H1 (cell line): ENCODE data around the gene TMEM97. TPM values are rescaled to one million over a fixed set of nuclear protein-coding genes. Genes with fewer than 3 reads are reported as not detected.

ENCODE experiments used
- CTCF ChIA-PET: fragments of 300-600 bp; sonication (Branson Sonifier 250); formaldehyde crosslinking; loops from one replicate; lab custom pipeline; 2021; ENCODE audit not compliant: partially characterized antibody; lab: Charles Lee
- POLR2A ChIA-PET: fragments of 300-600 bp; sonication (Branson Sonifier 250); formaldehyde crosslinking; loops from one replicate; lab custom pipeline; 2021; ENCODE audit warnings: inconsistent platforms; ENCODE audit not compliant: partially characterized antibody; lab: Charles Lee
- DNase-seq, 2 experiments: peaks; one replicate each; pipeline versions ENCODE4 v3.0.0 to v3.0.0-alpha.2; 2010 to 2022; ENCODE audit warnings: low spot score in 2 of 2, low read depth in 1 of 2, mixed read lengths in 1 of 2
- FAIRE-seq: peaks from 2 replicates; lab custom pipeline; 2011; peaks lifted over from hg19 to GRCh38; lab: Jason Lieb, UNC
- H2AFZ ChIP-seq: 2 replicates; pipeline ENCODE4 v1.8.1; 2012; ENCODE audit warnings: low read length, inconsistent platforms
- H2AK5ac ChIP-seq: 2 replicates; pipeline ENCODE4 v1.6.1; 2013; ENCODE audit warnings: low read depth, low read length
- H2BK120ac ChIP-seq: replicated peaks from 2 replicates; pipeline ENCODE3; 2013; ENCODE audit warnings: low read depth, low read length, inconsistent platforms
- H2BK12ac ChIP-seq: 2 replicates; pipeline ENCODE4 v1.6.1; 2013; ENCODE audit warnings: low read depth, low read length
- H2BK15ac ChIP-seq: 2 replicates; pipeline ENCODE4 v1.6.1; 2013; ENCODE audit warnings: low read length
- H2BK20ac ChIP-seq: 2 replicates; pipeline ENCODE4 v1.6.1; 2013; ENCODE audit warnings: low read length
- H2BK5ac ChIP-seq: 2 replicates; pipeline ENCODE4 v1.6.1; 2013; ENCODE audit warnings: low read depth, low read length
- H3K14ac ChIP-seq: 2 replicates; pipeline ENCODE4 v1.6.1; 2013; ENCODE audit warnings: inconsistent platforms; ENCODE audit not compliant: insufficient read length
- H3K18ac ChIP-seq: 2 replicates; pipeline ENCODE4 v1.6.1; 2013; ENCODE audit warnings: low read length; ENCODE audit errors: extremely low read depth
- H3K23ac ChIP-seq: 2 replicates; pipeline ENCODE4 v1.6.1; 2013; ENCODE audit warnings: inconsistent platforms; ENCODE audit not compliant: insufficient read length
- H3K23me2 ChIP-seq: 2 replicates; pipeline ENCODE4 v1.6.1; 2013; ENCODE audit warnings: low read depth, low read length
- H3K27ac ChIP-seq: 2 replicates; pipeline ENCODE4 v1.6.1; 2011; ENCODE audit warnings: low read depth, low read length, inconsistent platforms
- H3K27me3 ChIP-seq, 4 experiments: replicated peaks in 1 of 4; 1 replicate in 1 of 4; 2 replicates in 3 of 4; pipeline versions ENCODE4 v1.6.1 to v1.8.1; 2011 to 2013; ENCODE audit warnings: low read length in 3 of 4, mild to moderate bottlenecking in 3 of 4, inconsistent platforms in 2 of 4, mixed read lengths in 2 of 4, moderate library complexity in 1 of 4; ENCODE audit not compliant: control insufficient read depth in 3 of 4, insufficient read depth in 3 of 4; ENCODE audit errors: extremely low read depth in 1 of 4
- H3K36me3 ChIP-seq, 4 experiments: 2 replicates each; pipeline versions ENCODE4 v1.6.1 to v1.8.1; 2011 to 2013; ENCODE audit warnings: mild to moderate bottlenecking in 4 of 4, low read length in 3 of 4, moderate library complexity in 2 of 4, control low read depth in 1 of 4, inconsistent platforms in 1 of 4; ENCODE audit not compliant: insufficient read depth in 4 of 4, control insufficient read depth in 2 of 4
- H3K4ac ChIP-seq: replicated peaks from 2 replicates; pipeline ENCODE3; 2013; ENCODE audit warnings: low read length, low read depth, mixed read lengths, inconsistent platforms; ENCODE audit not compliant: insufficient read length
- H3K4me1 ChIP-seq, 4 experiments: replicated peaks in 1 of 4; 1 replicate in 1 of 4; 2 replicates in 3 of 4; pipeline versions ENCODE4 v1.6.1 to v1.8.1; 2011 to 2013; ENCODE audit warnings: low read length in 3 of 4, inconsistent platforms in 2 of 4, mixed read lengths in 1 of 4; ENCODE audit not compliant: insufficient read depth in 4 of 4, control insufficient read depth in 3 of 4
- H3K4me2 ChIP-seq, 2 experiments: 2 replicates each; pipeline versions ENCODE4 v1.6.1 to v1.8.1; 2011 to 2013; ENCODE audit warnings: low read depth in 2 of 2, low read length in 2 of 2, control low read depth in 1 of 2, inconsistent platforms in 1 of 2, mild to moderate bottlenecking in 1 of 2; ENCODE audit not compliant: insufficient read depth in 1 of 2
- H3K4me3 ChIP-seq, 4 experiments: fragments of 200-600, 300-600 bp in 1 of 4; sonication (generic), shearing (Covaris generic), sonication (Bioruptor Twin) in 1 of 4; 2 replicates each; pipeline versions ENCODE4 v1.5.1 to v1.8.1; 2011 to 2016; ENCODE audit warnings: low read length in 4 of 4, low read depth in 3 of 4, control low read depth in 2 of 4, inconsistent platforms in 2 of 4, mild to moderate bottlenecking in 2 of 4, mixed read lengths in 1 of 4, moderate library complexity in 1 of 4; ENCODE audit not compliant: insufficient read depth in 2 of 4; ENCODE audit errors: extremely low read depth in 1 of 4
- H3K56ac ChIP-seq: replicated peaks from 2 replicates; pipeline ENCODE3; 2013; ENCODE audit warnings: low read depth, mild to moderate bottlenecking, mixed read lengths, low read length, inconsistent platforms; ENCODE audit not compliant: insufficient read length
- H3K79me1 ChIP-seq: 2 replicates; pipeline ENCODE4 v1.6.1; 2013; ENCODE audit warnings: low read depth, low read length, control low read depth
- H3K79me2 ChIP-seq, 2 experiments: 2 replicates each; pipeline versions ENCODE4 v1.6.1 to v1.8.1; 2012 to 2013; ENCODE audit warnings: low read length in 2 of 2, mild to moderate bottlenecking in 2 of 2, inconsistent platforms in 1 of 2; ENCODE audit not compliant: insufficient read depth in 2 of 2, control insufficient read depth in 1 of 2
- H3K9ac ChIP-seq, 4 experiments: replicated peaks in 1 of 4; 1 replicate in 1 of 4; 2 replicates in 3 of 4; pipeline versions ENCODE4 v1.6.1 to v1.8.1; 2011 to 2013; ENCODE audit warnings: low read depth in 3 of 4, low read length in 3 of 4, control low read depth in 2 of 4, mild to moderate bottlenecking in 2 of 4, moderate library complexity in 2 of 4, inconsistent platforms in 1 of 4; ENCODE audit errors: extremely low read depth in 1 of 4
- H3K9me3 ChIP-seq, 2 experiments: 2 replicates each; pipeline versions ENCODE4 v1.6.1 to v1.8.1; 2012 to 2013; ENCODE audit warnings: mild to moderate bottlenecking in 2 of 2, moderate library complexity in 2 of 2, control low read depth in 1 of 2, inconsistent platforms in 1 of 2, low read depth in 1 of 2, low read length in 1 of 2, mixed read lengths in 1 of 2; ENCODE audit not compliant: insufficient read depth in 2 of 2
- H4K20me1 ChIP-seq, 2 experiments: replicated peaks in 1 of 2; 2 replicates each; pipeline versions ENCODE3 to v1.8.1; 2011 to 2013; ENCODE audit warnings: inconsistent platforms in 2 of 2, low read length in 2 of 2, mild to moderate bottlenecking in 1 of 2; ENCODE audit not compliant: insufficient read depth in 2 of 2, control insufficient read depth in 1 of 2
- H4K5ac ChIP-seq: 2 replicates; pipeline ENCODE4 v1.6.1; 2013; ENCODE audit warnings: low read length, low read depth, mixed read lengths, inconsistent platforms; ENCODE audit not compliant: insufficient read length
- H4K8ac ChIP-seq: 2 replicates; pipeline ENCODE4 v1.8.0; 2013; ENCODE audit warnings: mild to moderate bottlenecking, moderate library complexity, low read length, inconsistent platforms; ENCODE audit not compliant: insufficient read depth; ENCODE audit errors: extremely low read depth
- H4K91ac ChIP-seq: replicated peaks from 2 replicates; pipeline ENCODE3; 2013; ENCODE audit warnings: low read length, mixed read lengths, inconsistent platforms; ENCODE audit not compliant: insufficient read length
- ATF2 ChIP-seq: IDR thresholded peaks from 2 replicates; pipeline ENCODE4 v1.6.1; 2012; ENCODE audit warnings: low read length, inconsistent platforms
- BRCA1 ChIP-seq: IDR thresholded peaks from 2 replicates; pipeline ENCODE4 v1.6.1; 2012; ENCODE audit warnings: low read depth, low read length, improper control_type of control experiment
- CBX5 ChIP-seq: fragments of 300-800, 300-1000 bp; sonication (generic); IDR thresholded peaks from 2 replicates; pipeline ENCODE4 v1.7.1; 2016; ENCODE audit warnings: antibody characterized with exemption, low read length, low read depth
- CHD2 ChIP-seq: IDR thresholded peaks from 2 replicates; pipeline ENCODE4 v1.6.1; 2012; ENCODE audit warnings: low read length, improper control_type of control experiment
- KDM4A ChIP-seq: IDR thresholded peaks from one replicate; pipeline ENCODE4 v1.7.1; 2012; ENCODE audit warnings: low read depth, mild to moderate bottlenecking, moderate library complexity, low read length, inconsistent platforms; ENCODE audit not compliant: severe bottlenecking
- KDM5A ChIP-seq: fragments of 200-600 bp; IDR thresholded peaks from 2 replicates; pipeline ENCODE4 v1.7.1; 2012; ENCODE audit warnings: mild to moderate bottlenecking, low read length, inconsistent platforms, mixed read lengths
- NANOG ChIP-seq: IDR thresholded peaks from 2 replicates; pipeline ENCODE4 v1.6.1; 2011; ENCODE audit warnings: low read length, low read depth, mild to moderate bottlenecking, inconsistent platforms; ENCODE audit not compliant: insufficient read depth, poor library complexity, severe bottlenecking
- POLR2AphosphoS5 ChIP-seq: IDR thresholded peaks from 2 replicates; pipeline ENCODE4 v1.6.1; 2011; ENCODE audit warnings: low read depth, low read length
- SRF ChIP-seq: IDR thresholded peaks from 2 replicates; pipeline ENCODE4 v1.6.1; 2011; ENCODE audit warnings: mild to moderate bottlenecking, low read depth, low read length, moderate library complexity
- WGBS, 2 experiments: shearing (Covaris generic) in 1 of 2; methylation state at CpG; one replicate each; pipeline versions ENCODE4 v1.1.6 to v1.1.7; 2013 to 2015; ENCODE audit warnings: low lambda C conversion rate in 2 of 2, mixed read lengths in 2 of 2, inconsistent platforms in 1 of 2, low coverage in 1 of 2, missing lambda C conversion rate in 1 of 2; ENCODE audit not compliant: insufficient replicate concordance in 2 of 2, insufficient coverage in 1 of 2, insufficient read length in 1 of 2; ENCODE audit errors: extremely low coverage in 1 of 2, missing lambda C conversion rate in 1 of 2; 5-methylcytosine and 5-hydroxymethylcytosine counted together
- polyA plus RNA-seq, 7 experiments: library from polyadenylated mRNA; depleted of rRNA in 3 of 7; stranded (reverse) in 5 of 7; unstranded in 2 of 7; fragments of >200 nt in 5 of 7; fragments of 200-250 nt in 2 of 7; gene quantifications; 1 replicate in 5 of 7; 2 replicates in 1 of 7; 4 replicates in 1 of 7; pipeline versions ENCODE4 v1.2.1 to v1.2.3, GENCODE V29; 2011 to 2013; ENCODE audit warnings: missing spikeins in 2 of 7, mixed read lengths in 2 of 7
- total RNA-seq: library from RNA; stranded (reverse); fragmentation: NEBNext Ultra II Directional; extraction: Animal tissue kit (Norgen Biotek cat#: 25700); gene quantifications from 2 replicates; pipeline ENCODE4 v1.2.1, GENCODE V29; 2021

Gene TMEM97
- total and polyA plus RNA-seq, 2 of the 8 experiments (the other 6 are each of a cell fraction or from before 2014, with no cell fraction given) = 126 to 130 TPM

GRCh38 chr17:28317099-28317965, 1.7 kb upstream of the TMEM97 start:
- Histone ChIP-seq H2BK120ac (no peak overlapping the region), H3K18ac (peak overlapping the region; percentile 71; the same call in 1 of the 2 replicates), H3K27ac (no peak overlapping the region), H3K36me3 (peaks cover 0 to 4% (median 0%) of the 10 kb centered on the region in 4 experiments; a peak in 3 of 8 replicates), H4K8ac (no peak overlapping the region; the same call in 1 of the 2 replicates), H3K79me2 (peaks cover 27 to 33% of the 10 kb centered on the region in 2 experiments), H2AFZ (no peak overlapping the region), H3K4me2 (peak overlapping the region; percentile 81 to 99), H3K4me1 (peaks cover 4 to 26% (median 13%) of the 10 kb centered on the region in 4 experiments), H2BK12ac (peak overlapping the region; percentile 80; the same call in 1 of the 2 replicates), H4K20me1 (peaks cover 0 to 6% of the 10 kb centered on the region in 2 experiments), H3K79me1 (no peaks in the 10 kb centered on the region), H3K56ac (no peak overlapping the region), H2BK20ac (peak overlapping the region; percentile 55; the same call in 1 of the 2 replicates), H3K4ac (peak overlapping the region; percentile 57), H2BK5ac (peak overlapping the region; percentile 69; the same call in 1 of the 2 replicates), H4K5ac (no peak overlapping the region), H2AK5ac (0 out of 2 replicates have a peak overlapping the region, but pooled peaks have one; percentile 79), H2BK15ac (peak overlapping the region; percentile 97; the same call in 1 of the 2 replicates), H3K27me3 (peaks cover 0 to 3% (median 0%) of the 10 kb centered on the region in 4 experiments; a peak in 1 of 7 replicates), H3K23ac (no peak overlapping the region), H3K23me2 (peaks cover 11% of the 10 kb centered on the region), H3K4me3 (peak overlapping the region; percentile 63 to 90 (median 70); a peak in 4 of 8 replicates), H3K14ac (no peak overlapping the region), H3K9me3 (no peaks in the 10 kb centered on the region), H3K9ac (no peak overlapping the region), H4K91ac (peak overlapping the region; percentile 50)
- CTCF ChIA-PET = interaction anchor here (0.5 to 2.3 kb wide), 10 partner anchors 9 to 233 kb away, joined by 3 to 12 read pairs (median 3); no protein-coding TSS in a partner anchor
- WGBS, 2 experiments = 71% methylated on average over 18 of the region's 21 CpGs; no CpG with 5 or more reads in 1 of the 2 experiments
- no peak for FAIRE-seq
- DNase-seq = no peak
- POLR2A ChIA-PET = interaction anchor here (0.5 to 4.1 kb wide), 14 partner anchors 11 to 407 kb away, joined by 3 to 30 read pairs (median 3); partner anchors contain the start of genes IFT20, POLDIP2 and TNFAIP1
- TF ChIP-seq KDM4A = no peak
- TF ChIP-seq NANOG = no peak
- no peak for TF ChIP-seq SRF
- no peak for TF ChIP-seq CHD2
- no peak for TF ChIP-seq ATF2
- no peak for TF ChIP-seq CBX5
- TF ChIP-seq BRCA1 = no peak
- TF ChIP-seq POLR2AphosphoS5 = no peak
- no peak for TF ChIP-seq KDM5A
